HG03139 (cell line): Measurements from ENCODE around the gene ARGFX.
"Not testable (repeated sequence)": the region's sequence is repeated elsewhere in the genome, so short reads cannot be mapped to it uniquely, and the experiment has no call there.

Experiments
- ATAC-seq: cut with Tn5 transposase; IDR thresholded peaks from one replicate; pipeline ENCODE4 v1.9.1; 2021; ENCODE audit not compliant: unreplicated experiment

The ARGFX gene

DNA sequence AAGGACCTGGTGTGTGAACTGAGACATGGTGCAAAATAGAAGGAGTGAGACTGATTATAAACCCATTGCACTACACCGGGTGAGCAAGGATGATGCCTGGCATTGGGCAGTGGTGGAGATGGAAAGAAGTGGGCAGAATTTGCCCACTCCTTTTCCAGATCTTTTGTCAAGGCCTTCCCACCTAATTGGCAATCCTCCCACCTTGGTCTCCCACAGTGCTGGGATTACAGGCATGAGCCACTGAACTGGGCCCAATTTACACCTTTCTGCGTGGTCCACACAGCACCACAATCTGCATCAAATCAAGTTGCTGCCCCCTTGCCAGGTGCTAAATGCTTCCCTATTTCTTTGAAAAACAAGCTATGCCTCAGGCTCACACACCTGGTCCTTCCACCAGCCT is 30.8 kb downstream of the ARGFX start:
- ATAC-seq: no peak

DNA sequence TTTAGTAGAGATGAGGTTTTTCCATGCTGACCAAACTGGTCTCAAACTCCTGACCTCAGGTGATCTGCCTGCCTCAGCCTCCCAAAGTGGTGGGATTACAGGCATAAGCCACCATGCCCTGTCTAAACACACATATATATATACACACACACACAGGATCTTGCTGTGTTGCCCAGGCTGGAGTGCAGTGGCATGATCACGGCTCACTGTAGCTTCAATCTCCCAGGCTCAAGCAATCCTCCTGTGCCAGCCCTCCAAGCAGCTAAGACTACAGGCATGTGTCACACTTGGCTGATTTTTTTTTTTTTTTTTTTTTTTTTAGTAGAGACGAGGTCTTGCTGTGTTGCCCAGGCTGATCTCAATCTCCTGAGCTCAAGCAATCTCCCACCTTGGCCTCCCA is 32.2 kb downstream of the ARGFX start:
- not testable (repeated sequence) for ATAC-seq

DNA sequence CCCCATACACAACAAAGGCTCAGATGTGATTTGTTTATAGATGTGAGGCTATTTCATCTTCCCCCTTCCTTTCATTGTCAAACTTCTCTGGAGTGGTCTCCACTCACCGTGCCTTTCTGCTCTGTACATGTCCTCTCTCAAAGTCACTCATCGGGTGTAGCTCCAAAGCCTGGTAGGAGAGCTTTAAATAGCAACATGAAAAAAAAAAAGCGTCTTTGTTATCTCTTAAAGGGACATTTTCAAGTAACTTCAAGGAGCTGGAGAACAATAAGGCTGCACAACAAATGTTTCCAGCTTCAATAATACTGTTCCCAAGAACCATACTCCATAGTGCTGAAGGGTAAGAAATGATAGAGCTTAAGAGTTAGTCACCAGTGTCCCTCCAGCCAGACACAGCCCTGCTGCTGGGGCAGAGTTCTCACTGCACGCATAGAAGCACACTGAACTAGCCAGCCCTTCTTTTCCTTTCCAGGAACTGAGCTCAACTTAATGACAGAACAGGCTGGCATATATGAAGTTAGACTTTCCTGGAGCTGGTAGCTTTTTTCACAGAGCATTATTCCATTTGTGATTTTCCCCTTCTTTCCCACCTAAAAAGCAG is 33.6 kb downstream of the ARGFX start:
- ATAC-seq: no peak

DNA sequence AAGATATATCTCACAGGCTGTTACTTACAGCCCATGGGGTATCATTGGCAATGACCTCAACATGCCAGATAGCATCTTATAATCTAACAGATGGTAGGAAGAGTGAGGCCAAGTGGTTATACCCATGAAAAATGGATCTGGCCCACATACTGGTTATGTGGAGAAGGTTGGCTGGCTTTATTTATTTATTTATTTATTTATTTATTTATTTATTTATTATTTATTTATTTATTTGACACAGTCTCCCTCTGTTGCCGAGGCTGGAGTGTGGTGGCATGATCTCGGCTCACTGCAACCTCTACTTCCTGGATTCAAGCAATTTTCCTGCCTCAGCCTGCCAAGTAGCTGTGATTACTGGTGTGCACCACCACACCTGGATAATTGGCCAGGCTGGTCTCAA is 37.0 kb downstream of the ARGFX start:
- no peak for ATAC-seq

DNA sequence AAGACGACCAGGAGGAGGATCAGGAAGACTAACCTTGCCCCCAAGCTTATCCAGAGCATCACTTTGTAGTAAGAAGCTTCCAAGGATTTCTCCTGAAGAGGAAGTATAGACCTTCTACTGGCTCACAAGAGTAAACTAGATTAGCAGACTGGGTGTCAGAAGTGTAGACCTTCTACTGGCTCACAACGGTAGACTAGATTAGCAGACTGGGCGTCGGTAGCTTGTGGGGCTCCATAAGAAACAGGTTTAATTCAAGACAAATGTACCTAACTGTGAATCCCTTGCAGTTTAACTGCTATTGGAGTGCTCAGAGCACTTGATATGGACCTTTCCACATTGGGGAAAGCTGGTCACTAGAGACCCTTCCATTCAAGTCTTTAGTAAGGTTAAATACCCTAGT is 38.4 kb downstream of the ARGFX start:
- no peak for ATAC-seq
